CD4-positive, alpha-beta T cell treated with Interleukin-21 for 1 hour (primary cell): ENCODE results near the gene CFAP61.
"Not testable (repeated sequence)": the region's sequence is repeated elsewhere in the genome, so short reads cannot be mapped to it uniquely, and the experiment has no call there.

Source experiments
- DNase-seq: peaks from one replicate; pipeline ENCODE4 v3.0.0-alpha.2; 2020

Gene CFAP61

GRCh38 chr20:20338133-20338730, 285.9 kb downstream of the CFAP61 start:
- DNase-seq: no peak

GRCh38 chr20:20340443-20340842, 288.1 kb downstream of the CFAP61 start:
- no peak for DNase-seq

- DNase-seq: no peak
These were observed 289.0 kb downstream of the CFAP61 start for GRCh38 chr20:20341371-20341770.

GRCh38 chr20:20342066-20342465, 289.7 kb downstream of the CFAP61 start:
- DNase-seq: no peak

DNA sequence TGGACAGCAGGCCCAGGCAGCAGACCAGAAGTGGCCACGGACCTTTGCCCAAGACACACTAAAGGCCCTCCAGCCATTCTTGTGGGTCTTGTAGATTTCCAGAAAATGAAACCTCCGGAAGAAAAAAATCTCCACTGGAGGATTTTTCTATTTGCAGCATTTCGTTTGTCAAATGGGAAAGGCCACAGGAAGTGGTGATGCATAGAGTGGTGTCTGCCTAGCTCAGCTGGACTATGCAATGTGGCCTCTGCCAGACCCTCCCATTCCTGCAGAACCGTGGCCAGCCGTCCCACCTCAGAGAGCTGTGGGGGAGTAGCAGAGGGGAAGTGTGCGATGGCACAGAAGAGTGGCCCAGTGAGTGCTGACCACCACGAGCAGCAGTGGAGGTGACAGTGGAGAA, 291.6 kb downstream of the CFAP61 start:
- DNase-seq: no peak

DNA sequence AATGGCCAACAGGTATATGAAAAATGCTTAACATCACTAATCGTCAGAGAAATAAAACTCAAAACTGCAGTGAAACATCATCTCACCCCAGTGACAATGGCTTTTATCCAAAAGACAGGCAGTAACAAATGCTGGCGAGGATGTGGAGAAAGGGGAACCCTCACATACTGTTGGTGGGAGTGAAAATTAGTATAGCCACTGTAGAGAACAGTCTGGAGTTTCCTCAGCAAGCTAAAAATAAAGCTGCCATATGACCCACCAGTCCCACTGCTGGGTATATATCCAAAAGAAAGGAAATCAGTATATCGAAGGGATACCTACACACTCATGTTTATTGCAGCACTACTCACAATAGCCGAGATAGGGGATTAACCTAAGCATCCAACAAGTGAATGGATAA, 292.1 kb downstream of the CFAP61 start:
- DNase-seq: no peak

DNA sequence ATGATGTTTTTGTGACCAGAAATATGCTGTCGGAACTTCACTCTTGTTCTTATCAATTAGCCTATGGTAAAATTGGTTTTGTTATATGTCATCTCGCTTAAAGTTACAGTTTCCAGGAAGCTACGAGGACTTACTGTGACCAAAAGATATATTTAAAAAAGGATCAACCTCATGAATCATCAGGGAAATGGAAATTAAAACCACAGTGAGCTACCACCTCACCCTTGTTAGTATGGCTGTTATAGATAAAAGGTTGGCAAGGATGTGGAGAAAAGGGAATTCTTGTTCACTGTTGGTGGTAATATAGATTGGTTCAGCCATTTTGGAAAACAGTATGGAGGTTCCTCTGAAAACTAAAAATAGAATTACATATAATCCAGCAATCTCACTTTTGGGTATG, 301.2 kb downstream of the CFAP61 start:
- no peak for DNase-seq

DNA sequence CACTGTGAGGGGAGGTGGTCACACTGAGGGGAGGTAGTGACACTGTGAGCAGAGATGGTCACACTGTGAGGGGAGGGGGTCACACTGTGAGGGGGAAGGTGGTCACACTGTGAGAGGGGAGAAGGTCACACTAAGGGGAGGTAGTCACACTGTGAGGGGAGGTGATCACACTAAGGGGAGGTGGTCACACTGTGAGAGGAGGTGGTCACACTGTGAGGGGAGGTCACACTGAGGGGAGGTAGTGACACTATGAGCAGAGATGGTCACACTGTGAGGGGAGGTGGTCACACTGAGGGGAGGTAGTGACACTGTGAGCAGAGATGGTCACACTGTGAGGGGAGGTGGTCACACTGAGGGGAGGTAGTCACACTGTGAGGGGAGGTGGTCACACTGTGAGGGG, 303.2 kb downstream of the CFAP61 start:
- not testable (repeated sequence) for DNase-seq

DNA sequence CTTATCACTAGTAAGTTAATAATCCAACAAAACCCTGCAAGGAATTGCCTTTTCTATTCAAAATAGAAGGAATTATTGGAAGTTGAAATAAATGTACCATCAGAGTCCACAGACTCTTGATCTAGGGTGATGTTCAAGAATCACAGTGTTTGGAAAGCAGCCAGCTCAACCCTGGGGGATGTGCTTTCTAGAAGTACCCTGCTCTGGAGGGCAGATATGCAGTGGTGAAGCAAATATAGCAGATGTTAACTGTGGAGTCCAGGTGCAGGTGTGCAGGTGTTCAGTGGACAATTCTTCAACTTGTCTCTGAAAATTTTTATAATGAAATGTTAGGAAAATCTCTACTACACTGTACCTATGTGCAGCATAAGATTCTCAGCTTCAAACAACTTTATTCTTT, 306.5 kb downstream of the CFAP61 start:
- no peak for DNase-seq

GRCh38 chr20:20359628-20360027, 307.3 kb downstream of the CFAP61 start:
- no peak for DNase-seq

GRCh38 chr20:20360464-20360863, 308.1 kb downstream of the CFAP61 start:
- DNase-seq: peak; percentile 40

- no peak for DNase-seq
These were observed 310.6 kb downstream of the CFAP61 start for GRCh38 chr20:20362774-20363433.

DNA sequence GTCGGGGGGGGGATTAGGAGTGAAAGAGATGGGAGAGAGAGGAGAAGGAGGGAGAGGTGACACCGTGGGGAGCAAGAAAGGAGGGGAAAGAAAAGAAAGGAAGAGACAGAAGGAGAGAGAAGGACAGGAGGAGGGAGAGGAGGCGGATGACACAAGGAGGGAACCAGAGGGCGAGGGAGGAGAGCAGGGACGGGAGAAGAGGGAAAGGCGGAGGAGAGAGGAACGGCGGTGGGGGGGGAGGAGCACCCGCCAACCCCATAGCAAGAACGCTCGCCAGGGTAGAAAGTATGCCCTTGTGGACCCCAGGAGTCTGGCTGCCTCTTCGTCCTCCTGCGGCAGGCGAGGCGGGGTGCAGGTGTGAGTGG, 311.1 kb downstream of the CFAP61 start:
- no peak for DNase-seq

DNA sequence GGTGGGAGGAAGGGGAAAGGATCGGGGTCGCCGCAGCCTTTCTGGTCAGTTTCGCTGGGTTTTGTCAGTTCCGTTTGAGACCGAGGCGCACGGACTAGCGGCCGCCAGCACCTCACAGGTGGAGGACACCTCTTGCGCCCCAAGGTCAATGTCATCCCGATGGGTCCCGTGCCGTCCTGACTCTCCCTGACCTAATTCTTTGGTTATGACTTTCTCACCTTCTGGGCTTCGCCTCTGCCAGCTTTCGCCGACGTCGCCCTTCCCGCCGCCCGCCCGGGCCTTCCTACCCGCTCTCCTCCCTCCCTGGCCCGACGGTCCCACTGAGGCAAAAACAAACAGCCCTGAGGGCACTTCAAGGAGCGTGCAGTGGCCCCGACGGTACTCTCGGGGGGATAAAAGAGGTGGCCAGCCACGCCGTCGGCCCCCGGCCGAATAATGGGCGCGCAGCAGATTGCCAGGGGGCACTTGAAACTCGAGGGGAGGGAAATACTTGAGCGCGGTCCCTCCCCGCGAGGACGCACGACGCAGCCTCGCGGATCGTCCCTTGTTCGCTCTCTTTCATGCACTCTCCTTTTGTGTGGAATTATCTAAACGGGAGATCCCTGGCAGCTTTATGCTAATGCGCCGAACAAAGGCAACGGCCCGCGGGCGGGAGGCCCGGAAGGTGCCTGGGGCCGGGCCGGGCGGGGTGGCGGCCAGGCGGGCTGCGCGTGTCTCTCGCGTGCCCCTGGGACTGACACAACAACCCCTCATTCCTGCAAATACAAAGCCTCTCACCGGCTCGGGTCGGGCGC, 311.7 kb downstream of the CFAP61 start:
- no peak for DNase-seq

DNA sequence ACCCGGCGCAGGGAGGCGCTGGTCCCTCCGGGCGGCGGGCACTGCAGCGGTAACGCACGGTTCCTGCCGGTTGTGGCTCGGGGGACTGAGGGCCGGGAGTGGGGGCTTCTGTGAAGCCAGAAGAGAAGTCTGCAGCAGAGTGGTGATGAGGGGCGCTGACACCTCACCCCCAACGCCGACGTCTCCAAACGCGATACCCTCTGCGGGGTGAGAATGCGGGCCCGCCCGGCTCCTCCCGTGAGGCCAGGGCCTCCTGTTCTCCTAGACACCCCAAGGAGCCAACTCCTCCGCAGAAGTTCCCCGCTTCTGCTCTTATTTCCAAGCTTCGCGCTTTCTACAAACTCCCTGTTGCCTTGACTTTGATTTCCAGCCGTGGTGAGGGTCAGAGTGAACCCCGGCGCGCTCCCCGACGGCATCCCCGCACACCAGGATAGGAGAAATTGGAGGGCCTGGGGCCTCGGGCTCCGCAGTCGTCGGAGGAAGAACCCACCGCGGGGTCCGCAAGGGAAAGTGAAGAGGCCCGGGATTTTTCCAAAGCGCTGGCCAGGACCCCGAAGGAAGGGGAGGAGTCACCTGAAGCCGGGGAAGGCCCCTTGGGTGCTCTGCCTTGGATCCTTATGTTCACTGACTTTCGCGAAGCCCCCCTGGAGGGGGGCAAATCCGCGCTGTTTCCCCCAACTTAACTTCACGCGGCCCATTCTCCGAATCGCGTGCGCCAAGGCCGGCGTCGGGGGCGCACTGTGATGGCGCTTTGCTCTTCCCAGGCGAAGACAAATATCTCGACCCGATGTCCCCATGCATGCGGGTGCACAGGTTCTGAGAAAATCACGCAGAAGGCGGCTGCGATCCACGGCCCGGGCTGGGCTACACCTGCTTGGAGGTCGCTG, 312.5 kb downstream of the CFAP61 start:
- no peak for DNase-seq

DNA sequence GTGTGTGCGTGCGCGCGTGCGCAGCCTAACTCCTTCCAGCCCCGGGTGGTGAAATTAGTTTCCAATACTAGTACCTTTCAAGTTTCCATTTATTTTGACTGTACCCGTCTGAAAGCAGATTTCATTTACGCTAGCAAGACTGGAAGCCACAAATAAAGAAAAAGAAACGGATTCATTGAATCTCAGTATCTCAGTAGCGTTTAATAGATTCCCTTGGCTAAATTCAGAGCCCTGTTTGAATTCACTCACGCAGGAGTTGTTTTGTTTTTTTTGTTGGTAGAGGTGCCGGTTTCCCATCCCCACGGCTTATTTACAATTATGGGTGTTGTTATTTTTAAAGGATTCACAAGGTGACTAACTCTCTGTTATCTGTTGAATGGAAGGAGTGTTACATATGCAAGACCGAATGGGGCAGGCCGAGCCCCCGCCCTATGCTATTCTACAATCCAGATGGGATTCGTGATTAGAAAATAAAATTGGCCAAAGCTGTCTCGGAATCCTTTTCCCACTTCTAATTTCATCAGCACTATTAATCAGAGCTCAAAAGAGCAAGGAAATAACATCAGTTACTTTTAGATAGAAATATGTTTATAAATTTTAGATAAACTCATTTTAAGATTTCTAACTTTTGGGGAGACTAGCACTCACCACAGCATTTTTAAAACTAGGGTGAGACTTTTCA, 313.3 kb downstream of the CFAP61 start:
- DNase-seq: no peak

- no peak for DNase-seq
These were observed 314.2 kb downstream of the CFAP61 start for GRCh38 chr20:20366551-20366875.

GRCh38 chr20:20366876-20367574, 314.7 kb downstream of the CFAP61 start:
- no peak for DNase-seq

GRCh38 chr20:20367575-20368417, 315.5 kb downstream of the CFAP61 start, which contains the start of gene INSM1:
Gene INSM1, plus strand, starts transcription at chr20:20368104. Its CDS starts 164 bp downstream, at chr20:20368268.
- no peak for DNase-seq

DNA sequence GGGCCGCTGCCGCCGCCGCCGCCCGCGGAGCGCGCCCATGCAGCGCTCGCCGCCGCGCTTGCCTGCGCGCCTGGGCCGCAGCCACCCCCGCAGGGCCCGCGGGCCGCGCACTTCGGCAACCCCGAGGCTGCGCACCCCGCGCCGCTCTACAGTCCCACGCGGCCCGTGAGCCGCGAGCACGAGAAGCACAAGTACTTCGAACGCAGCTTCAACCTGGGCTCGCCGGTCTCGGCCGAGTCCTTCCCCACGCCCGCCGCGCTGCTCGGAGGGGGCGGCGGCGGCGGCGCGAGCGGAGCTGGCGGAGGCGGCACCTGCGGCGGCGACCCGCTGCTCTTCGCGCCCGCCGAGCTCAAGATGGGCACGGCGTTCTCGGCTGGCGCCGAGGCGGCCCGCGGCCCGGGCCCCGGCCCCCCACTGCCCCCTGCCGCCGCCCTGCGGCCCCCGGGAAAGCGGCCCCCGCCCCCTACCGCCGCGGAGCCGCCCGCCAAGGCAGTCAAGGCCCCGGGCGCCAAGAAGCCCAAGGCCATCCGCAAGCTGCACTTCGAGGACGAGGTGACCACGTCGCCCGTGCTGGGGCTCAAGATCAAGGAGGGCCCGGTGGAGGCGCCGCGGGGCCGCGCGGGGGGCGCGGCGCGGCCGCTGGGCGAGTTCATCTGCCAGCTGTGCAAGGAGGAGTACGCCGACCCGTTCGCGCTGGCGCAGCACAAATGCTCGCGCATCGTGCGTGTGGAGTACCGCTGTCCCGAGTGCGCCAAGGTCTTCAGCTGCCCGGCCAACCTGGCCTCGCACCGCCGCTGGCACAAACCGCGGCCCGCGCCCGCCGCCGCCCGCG, 316.3 kb downstream of the CFAP61 start:
- DNase-seq: no peak
